Astrocyte (in vitro differentiated cells and primary cell): ENCODE data around the gene LRRC63.

Experiments used
- CTCF ChIP-seq: IDR thresholded peaks from 2 replicates; pipeline ENCODE4 v1.5.1; 2011; ENCODE audit warnings: low read depth, mild to moderate bottlenecking, inconsistent platforms, low read length, moderate library complexity; ENCODE audit not compliant: insufficient read depth
- EZH2 ChIP-seq: IDR thresholded peaks from 2 replicates; pipeline ENCODE4 v1.6.1; 2012; ENCODE audit warnings: mild to moderate bottlenecking, low read length, inconsistent platforms; ENCODE audit not compliant: insufficient read depth

GRCh38 chr13:46320821-46321220 lies 109.1 kb downstream of the LRRC63 start:
- TF ChIP-seq CTCF (no peak), EZH2 (no peak)
